DMS 273 (cell line): ENCODE results near the gene TAF1B.

ENCODE experiments used
- DNase-seq: peaks from one replicate; lab custom pipeline; 2025; ENCODE audit not compliant: unreplicated experiment; lab: John Stamatoyannopoulos, UW

Gene TAF1B

DNA sequence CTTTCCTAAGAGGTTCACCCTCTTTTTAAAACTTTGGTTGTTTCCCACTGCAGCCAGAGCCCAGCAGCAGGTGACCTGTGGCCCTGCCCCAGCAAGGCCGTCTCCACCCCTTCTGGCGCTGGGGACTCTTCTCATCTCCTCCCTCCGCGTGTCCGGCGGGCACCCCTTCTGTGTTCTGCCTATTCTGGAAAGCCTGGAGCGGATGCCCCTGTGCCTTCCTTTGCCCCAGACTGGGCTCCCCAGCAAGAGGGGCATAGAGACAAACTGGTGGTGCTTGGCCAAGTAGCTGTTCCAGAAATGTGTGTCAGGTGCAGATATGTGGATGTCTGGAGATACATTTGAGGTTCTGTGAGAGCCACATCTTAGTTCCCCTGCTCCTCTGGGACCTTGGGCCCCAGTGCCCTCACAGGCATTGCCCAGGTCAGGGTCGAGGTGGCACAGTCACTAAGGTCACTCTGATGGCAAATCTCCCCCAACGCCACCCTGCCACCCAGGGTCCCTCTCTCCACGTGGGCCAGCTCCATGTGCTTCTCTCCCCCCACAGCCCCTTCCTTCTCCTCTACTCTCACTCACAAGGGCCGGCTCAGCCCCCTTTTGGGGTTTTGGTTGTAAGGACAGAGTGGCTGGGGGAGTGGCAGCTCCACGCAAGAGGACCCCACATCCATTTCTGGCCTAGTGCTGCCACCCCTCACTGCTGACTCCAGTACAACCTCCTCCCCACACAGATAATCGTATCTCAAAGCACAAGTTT lies 35.5 kb upstream of the TAF1B start:
- no peak for DNase-seq

GRCh38 chr2:9808334-9809063 lies 34.8 kb upstream of the TAF1B start:
- no peak for DNase-seq

DNA sequence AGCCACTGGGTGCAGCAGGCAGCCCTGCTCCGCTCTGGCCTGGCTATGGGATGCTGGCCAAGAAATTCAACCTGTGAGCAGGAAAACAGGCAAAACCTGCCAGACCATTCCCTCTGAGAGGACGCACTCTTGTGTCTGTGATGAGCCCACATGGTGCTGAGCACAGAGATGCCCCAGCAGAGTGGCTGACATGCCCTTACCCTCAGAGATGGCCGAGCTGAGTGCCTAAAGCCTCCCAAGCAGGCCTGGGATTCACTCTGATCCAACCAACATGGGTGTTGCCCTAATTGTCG lies 34.3 kb upstream of the TAF1B start:
- DNase-seq: no peak

DNA sequence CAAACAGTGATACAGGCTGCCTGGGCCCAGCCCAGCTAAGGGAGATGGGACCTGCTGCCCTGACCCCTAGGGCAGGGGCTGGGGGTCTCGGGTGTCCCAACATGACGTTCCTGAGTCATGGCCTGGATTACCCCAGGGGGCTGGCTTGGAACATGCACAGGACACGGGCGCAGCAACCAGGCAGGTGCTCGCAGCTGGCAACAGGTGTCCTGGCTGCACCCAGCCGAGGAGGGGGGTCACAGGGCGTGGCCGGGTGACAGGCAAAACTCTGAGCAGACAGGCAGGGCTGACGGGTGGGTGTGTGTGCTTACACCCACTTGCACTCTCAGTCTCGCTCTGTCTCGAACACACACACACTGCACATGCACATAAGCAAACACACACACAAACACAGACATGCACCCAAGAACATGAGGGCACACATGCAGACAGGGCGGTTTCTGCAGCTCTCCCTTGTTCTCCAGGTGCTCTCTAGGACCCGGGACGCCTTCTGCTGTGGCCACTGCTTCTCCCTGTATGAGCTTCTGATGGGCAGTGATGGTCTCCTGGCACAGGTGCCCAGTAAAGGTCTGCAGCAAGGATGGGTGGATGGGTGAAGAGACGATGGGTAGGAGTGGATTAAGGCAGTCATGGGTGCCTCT lies 33.7 kb upstream of the TAF1B start:
- no peak for DNase-seq

DNA sequence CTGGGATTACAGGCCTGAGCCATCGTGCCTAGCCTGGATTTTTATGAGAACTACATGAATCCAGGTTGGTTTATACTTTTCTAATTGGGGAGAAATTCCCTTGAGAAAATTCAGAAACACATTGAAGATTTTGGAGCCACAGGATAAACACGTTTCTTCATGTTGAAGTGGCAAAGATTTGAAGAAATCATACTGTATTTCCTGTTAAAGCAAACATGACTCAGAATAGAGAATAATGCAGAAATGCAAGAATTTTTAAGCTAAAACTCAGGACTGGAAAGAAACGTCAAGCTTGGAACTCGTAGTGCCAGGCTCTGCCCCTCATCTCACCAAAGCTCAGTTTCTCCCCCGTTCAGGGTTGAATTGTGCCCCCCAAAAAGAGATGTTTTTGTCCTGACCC lies 32.1 kb upstream of the TAF1B start:
- no peak for DNase-seq

DNA sequence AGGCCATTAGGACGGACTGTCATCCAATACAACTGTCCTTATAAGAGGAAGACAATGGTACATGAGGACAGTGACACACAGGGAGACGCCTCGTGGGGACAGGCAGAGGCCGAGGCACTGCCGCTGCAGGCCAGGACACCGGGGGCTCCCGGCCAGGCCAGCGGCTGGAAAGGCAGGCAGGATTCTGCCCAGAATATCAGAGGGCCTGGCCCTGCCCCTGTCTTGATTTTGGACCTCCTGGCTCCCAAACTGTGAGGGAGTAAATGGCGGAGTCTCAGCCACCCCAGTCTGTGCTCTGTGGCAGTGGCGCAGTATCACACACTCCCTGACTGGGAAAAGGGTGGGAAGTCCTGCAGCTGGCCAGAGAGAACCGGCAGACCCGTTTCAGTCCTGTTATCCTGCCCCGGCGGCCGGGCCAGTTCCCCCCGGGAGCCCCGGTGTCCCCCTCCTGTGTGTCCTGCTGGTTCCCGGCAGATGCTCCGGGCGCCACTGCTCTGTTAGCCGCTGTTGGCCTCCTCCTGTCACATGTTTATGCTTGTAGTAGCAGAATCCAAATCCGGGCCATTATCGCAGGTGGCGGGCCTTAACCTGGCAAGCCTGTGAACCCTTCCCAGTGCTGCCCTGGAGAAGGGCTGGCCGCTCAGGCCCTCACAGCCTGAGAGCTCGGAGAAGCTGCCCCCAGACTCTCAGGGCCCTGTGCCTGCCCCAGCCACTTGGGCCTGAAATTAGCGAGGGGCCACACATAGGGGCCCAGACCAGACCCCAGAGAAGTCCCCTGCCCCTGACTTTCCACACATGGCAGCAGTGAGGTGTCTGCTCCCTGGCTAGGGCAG lies 31.4 kb upstream of the TAF1B start:
- no peak for DNase-seq

DNA sequence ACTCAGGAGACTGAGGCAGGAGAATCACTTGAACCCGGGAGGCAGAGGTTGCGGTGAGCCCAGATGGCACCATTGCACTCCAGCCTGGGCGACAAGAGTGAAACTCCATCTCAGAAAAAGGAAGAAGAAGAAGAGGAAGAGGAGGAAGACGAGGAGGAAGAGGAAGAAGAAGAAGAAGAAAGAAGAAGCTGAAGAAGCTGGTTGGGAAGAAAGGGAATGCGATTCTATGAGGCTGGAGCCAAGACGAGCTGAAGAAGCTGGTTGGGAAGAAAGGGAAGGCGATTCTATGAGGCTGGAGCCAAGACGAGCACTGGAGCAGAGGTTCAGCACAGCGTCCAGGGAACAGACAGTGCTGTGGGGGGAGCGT lies 30.3 kb upstream of the TAF1B start:
- no peak for DNase-seq

DNA sequence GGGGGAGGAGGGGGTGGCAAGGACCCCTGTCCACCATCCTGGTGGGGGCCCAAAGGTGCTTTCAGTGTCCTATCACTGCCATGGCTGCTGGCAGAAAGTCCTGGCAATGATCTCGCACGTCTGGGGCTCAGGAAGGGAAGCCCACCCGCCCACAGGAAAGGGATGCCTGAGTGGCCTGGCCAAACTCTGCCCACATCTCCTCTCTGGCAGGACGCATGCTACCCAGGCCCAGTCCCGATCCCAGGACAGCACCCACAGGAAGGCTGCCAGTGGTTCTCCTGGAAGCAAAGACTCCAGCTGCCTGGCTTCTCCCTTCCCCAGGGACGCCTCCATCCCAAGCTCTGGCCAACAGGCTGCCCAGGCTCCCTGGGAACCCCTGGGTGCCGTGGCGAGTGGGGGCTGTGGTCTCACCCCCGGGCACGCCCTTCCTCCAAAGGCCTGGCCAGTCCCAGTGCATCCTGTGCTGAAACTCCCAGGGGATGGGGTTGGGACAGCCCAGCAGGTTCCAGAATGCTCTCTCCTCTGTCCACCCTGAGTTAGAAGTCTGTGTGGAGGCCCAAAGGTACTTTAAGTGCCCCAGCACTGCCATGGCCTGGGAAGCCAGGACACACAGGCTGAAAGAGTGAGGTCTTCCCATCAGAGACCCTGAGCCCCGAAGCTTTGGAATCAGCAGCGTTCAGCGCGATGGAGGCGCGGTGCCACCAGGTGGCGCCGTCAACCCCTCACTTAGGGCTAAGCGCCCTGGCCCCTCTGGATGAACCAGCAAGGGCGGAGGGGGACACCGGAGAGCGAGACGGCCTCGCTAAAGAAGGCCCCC lies 29.8 kb upstream of the TAF1B start:
- peak; percentile 88 for DNase-seq

DNA sequence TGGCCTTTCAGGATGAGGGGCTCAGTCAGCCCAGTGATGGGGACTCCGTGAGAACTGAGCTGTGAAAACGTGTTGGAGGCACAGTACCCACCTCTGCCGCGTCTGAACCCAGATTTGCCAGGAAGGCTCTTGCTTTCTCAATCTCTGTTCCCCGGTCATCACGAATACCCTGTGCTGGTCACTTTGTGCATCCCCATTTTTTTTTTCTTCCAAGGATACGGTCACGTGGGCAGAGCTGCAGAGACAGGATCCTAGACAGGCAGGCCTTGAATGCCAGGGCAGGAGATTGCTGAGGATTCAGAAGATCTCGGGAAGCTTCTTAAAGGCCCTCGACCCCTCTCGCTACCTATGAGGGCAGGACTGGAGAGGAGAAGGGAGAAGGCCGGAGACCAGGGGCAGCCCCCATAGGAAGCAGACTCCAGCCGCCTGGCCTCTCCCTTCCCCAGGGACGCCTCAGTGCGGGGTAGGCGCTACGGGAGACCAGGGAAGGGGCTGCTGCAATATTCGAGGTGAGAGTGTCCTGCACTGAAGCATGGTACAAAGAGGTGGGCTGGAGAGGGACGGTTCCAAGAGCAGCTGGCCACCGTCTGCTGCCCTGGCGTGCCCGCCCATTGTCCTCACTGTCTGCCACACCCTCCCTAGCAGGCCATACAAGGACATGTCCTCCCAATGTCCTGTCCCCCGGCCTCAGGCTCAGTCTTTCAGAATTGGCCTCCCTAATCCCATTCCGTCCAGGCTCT lies 29.0 kb upstream of the TAF1B start:
- no peak for DNase-seq

DNA sequence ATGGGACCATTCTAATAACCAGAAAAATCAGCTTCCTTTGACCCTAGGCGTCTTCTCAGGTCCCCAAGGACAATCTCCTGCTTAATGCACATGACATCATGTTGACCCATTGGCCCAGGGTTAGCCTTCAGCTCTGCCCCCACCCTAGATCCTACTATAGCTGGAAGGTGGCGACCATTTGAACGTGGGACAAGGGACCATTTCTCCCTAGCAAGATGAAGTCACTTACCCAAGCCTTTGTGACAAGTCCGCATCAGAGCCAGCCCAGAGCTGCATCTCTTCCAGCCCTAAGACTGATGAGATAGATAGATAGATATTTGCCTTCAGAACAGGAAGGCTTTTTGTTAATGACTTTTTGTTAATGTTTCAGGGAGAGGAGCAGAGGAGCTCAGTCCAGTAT lies 28.2 kb upstream of the TAF1B start:
- DNase-seq: no peak

DNA sequence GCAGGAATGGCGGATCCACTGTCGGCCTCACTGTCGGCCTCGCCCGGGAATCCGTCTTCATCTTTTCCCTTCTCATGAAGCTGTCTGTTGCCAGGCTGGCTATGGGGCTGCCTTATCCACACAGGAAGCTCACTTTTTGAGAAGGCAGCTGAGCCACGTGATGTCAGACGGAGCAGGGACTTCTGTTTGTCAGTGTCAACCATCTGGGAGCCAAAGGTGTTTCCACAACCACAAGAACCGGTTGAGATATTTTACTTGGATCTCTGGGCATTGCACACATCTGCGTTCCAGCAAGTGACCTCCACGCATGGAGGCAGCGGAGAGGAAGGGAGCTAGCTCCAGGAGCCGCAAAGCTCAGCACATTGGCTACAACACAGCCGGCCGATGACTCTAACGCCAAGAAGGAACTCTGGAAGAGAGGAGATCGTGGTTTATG lies 27.4 kb upstream of the TAF1B start:
- DNase-seq: no peak

DNA sequence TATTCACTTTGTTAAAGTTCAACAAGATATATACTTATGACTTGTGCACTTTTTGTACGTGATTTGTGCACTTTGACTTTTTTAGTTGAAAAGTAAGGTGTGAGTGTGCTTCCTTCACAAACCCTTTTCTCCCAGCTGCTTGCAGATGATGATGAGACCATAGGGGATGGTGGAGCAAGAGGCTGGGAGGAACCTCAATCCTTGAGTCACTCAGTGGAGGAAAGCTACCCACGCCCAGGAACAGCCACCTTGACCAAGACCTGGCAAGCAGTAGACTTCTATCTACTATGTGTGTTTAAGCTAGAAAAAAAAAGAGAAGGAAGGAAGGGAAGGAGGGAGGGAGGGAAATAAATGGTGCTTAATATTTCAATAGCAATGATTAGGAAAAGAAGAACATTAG lies 25.2 kb upstream of the TAF1B start:
- DNase-seq: no peak

- DNase-seq: no peak
Measured at GRCh38 chr2:9819551-9819950, 23.7 kb upstream of the TAF1B start.

- DNase-seq: no peak
Measured at GRCh38 chr2:9820020-9820973, 23.0 kb upstream of the TAF1B start.

GRCh38 chr2:9821805-9822445 lies 21.3 kb upstream of the TAF1B start:
- no peak for DNase-seq

DNA sequence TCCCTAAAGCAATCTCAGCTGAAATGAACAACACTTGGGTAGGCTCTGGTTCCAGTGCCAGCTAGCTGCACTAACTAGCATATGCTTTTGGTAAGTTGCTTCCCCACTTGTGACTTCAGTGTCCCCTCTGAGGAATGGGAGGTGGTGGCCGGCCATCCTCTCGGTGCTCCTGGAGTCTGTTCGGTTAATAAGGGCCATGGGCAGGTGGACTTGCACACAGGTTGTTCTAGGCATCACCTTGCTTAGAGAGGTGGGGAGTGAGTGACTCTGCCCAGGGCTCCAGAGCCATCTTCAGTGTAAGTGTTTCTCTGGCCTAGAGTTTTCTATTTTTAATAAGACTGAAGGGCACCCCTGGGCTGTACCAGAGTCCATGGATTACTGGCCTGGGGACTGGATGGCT lies 18.8 kb upstream of the TAF1B start:
- DNase-seq: no peak

- DNase-seq: no peak
Measured at GRCh38 chr2:9824956-9825720, 18.1 kb upstream of the TAF1B start.

DNA sequence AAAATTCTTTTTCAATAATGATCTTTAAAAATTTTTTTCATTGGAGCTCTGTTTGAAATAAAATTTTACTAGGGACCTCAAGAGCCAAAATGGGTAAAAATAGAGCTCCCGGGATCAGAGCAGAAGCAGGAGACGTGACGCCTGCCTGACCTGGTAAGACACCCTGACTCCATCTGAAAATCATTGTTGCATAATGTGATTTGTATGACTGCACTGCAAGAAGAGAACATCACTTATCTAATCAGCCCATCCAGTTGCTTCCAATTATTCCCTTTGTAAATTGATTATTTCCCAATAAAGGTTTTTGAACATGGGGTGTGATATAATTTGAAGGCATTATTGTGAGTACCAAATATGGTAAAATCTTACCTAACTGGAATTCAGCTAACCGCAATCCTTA lies 17.1 kb upstream of the TAF1B start:
- no peak for DNase-seq
